ENCODE measurements around the gene MYOT. TPM values are rescaled to one million over a fixed set of nuclear protein-coding genes. Genes with fewer than 3 reads are reported as not detected.

The MYOT gene
- total RNA-seq, 1 donor: not detected

GRCh38 chr5:137896560-137896959, 28.9 kb downstream of the MYOT start:
- H3K4me3 ChIP-seq (ENCODE audit: low read depth, low read length): no peak overlapping the region
- DNase-seq (ENCODE audit: low read depth): no peak
- TF ChIP-seq CTCF (IDR thresholded peaks at IDR 0.05; ENCODE audit: insufficient read depth, low read depth, low read length): no peak

GRCh38 chr5:137899493-137899892, 31.8 kb downstream of the MYOT start:
- no peak overlapping the region for H3K4me3 ChIP-seq (ENCODE audit: low read depth, low read length)
- no peak for DNase-seq (ENCODE audit: low read depth)
- TF ChIP-seq CTCF (IDR thresholded peaks at IDR 0.05; ENCODE audit: insufficient read depth, low read depth, low read length): no peak

GRCh38 chr5:137901011-137901817, 33.6 kb downstream of the MYOT start:
- no peak overlapping the region for H3K4me3 ChIP-seq (ENCODE audit: low read depth, low read length)
- DNase-seq (ENCODE audit: low read depth): no peak
- no peak for TF ChIP-seq CTCF (IDR thresholded peaks at IDR 0.05; ENCODE audit: insufficient read depth, low read depth, low read length)

- TF ChIP-seq CTCF (IDR thresholded peaks at IDR 0.05; ENCODE audit: insufficient read depth, low read depth, low read length): no peak
Observed at GRCh38 chr5:137902408-137903133, 34.9 kb downstream of the MYOT start.

GRCh38 chr5:137914758-137915157, 47.1 kb downstream of the MYOT start:
- H3K4me3 ChIP-seq (ENCODE audit: low read depth, low read length): no peak overlapping the region
- no peak for DNase-seq (ENCODE audit: low read depth)

More at GRCh38 chr5:137902408-137903133, 34.9 kb downstream of the MYOT start:
- no peak for DNase-seq (ENCODE audit: low read depth)
- no peak overlapping the region for H3K4me3 ChIP-seq (ENCODE audit: low read depth, low read length)

GRCh38 chr5:137916923-137917322, 49.3 kb downstream of the MYOT start:
- DNase-seq (ENCODE audit: low read depth): no peak
- TF ChIP-seq CTCF (IDR thresholded peaks at IDR 0.05; ENCODE audit: insufficient read depth, low read depth, low read length): no peak
- no peak overlapping the region for H3K4me3 ChIP-seq (ENCODE audit: low read depth, low read length)

More at GRCh38 chr5:137914758-137915157, 47.1 kb downstream of the MYOT start:
- no peak for TF ChIP-seq CTCF (IDR thresholded peaks at IDR 0.05; ENCODE audit: insufficient read depth, low read depth, low read length)

Measured in fibroblast of villous mesenchyme (primary cell).